ENCODE data around the gene SIRPA. TPM values are rescaled to one million over a fixed set of nuclear protein-coding genes. Genes with fewer than 3 reads are reported as not detected.

SIRPA gene
- total and polyA plus RNA-seq, 10 of the 15 experiments (the other 5 are each of a cell fraction or from before 2014, with no cell fraction given): 1.7 to 13.2 (median 5.0) TPM

GRCh38 chr20:1868856-1869255 lies 26.4 kb upstream of the SIRPA start:
- no peaks in the 10 kb centered on the region for H3K9me3 ChIP-seq (replicated peaks; ENCODE audit: control insufficient read depth, insufficient read depth, low read length)
- 37% methylated on average over 3 of the region's 3 CpGs for WGBS (ENCODE audit: insufficient coverage, insufficient replicate concordance, low lambda C conversion rate, missing lambda C conversion rate)
- H3K79me2 ChIP-seq (ENCODE audit: control insufficient read depth, insufficient read depth, low read length): no peaks in the 10 kb centered on the region
- intact Hi-C loops (cut with micrococcal nuclease; ENCODE audit: unreplicated experiment) (no loop called here), in situ Hi-C loops (cut with MboI) (no loop called here)
- H3K4me2 ChIP-seq (ENCODE audit: control insufficient read depth, insufficient read depth): no peak overlapping the region
- ATAC-seq (no peak), DNase-seq (ENCODE audit: low read depth, low spot score) (no peak), FAIRE-seq (no peak)
- no peak for TF ChIP-seq FOS (IDR thresholded peaks at IDR 0.05; ENCODE audit: borderline replicate concordance, extremely low read depth, insufficient read length)
- no peak for TF ChIP-seq EP300 (IDR thresholded peaks at IDR 0.05; ENCODE audit: borderline replicate concordance in 1 of 2, control insufficient read depth in 1 of 2, low read depth in 2 of 2, low read length in 2 of 2)
- TF ChIP-seq ZNF592 (IDR thresholded peaks at IDR 0.05): no peak
- TF ChIP-seq SMAD1 (IDR thresholded peaks at IDR 0.05; ENCODE audit: low read depth, partially characterized antibody): no peak
- no peak for TF ChIP-seq STAT3 (IDR thresholded peaks at IDR 0.05; ENCODE audit: low read depth, low read length)
- no peaks in the 10 kb centered on the region for H3K27me3 ChIP-seq (replicated peaks in 1 of 2; ENCODE audit: control insufficient read depth in 2 of 2, insufficient read depth in 2 of 2, low read length in 1 of 2)
- no TSS peak for BruUV-seq (replicated peaks)
- H3K4me3 ChIP-seq: no peak overlapping the region
- SMC1A ChIA-PET (ENCODE audit: uncharacterized antibody, unreplicated experiment): no interaction called here
- peaks cover 21% of the 10 kb centered on the region for H3K4me1 ChIP-seq (ENCODE audit: control insufficient read depth, insufficient read depth, low read length)
- no peak overlapping the region for H3K27ac ChIP-seq (ENCODE audit: control insufficient read depth, insufficient read depth)
- H3K9ac ChIP-seq (ENCODE audit: control insufficient read depth, insufficient read depth, low read length): no peak overlapping the region
- CTCF ChIA-PET: interaction anchor here (0.5 to 2.3 kb wide), 2 partner anchors 67 to 489 kb away, joined by 3 to 5 read pairs; no protein-coding TSS in a partner anchor
- RAD21 ChIA-PET (ENCODE audit: unreplicated experiment): interaction anchor here (1.3 kb wide), 1 partner anchor 25 kb away, joined by 3 read pairs; no protein-coding TSS in a partner anchor
- H3K36me3 ChIP-seq (ENCODE audit: control insufficient read depth in 2 of 2, insufficient read depth in 2 of 2, low read length in 1 of 2): no peaks in the 10 kb centered on the region
- no peaks in the 10 kb centered on the region for H4K20me1 ChIP-seq (ENCODE audit: control insufficient read depth, insufficient read depth)
- H2AFZ ChIP-seq (ENCODE audit: control insufficient read depth, low read depth, low read length): no peak overlapping the region
- POLR2A ChIA-PET: no interaction called here

All from GM12878 (cell line).